ENCODE results near the gene OTUD3. TPM values are rescaled to one million over a fixed set of nuclear protein-coding genes. Genes with fewer than 3 reads are reported as not detected.

Gene OTUD3
- total and polyA plus RNA-seq, 9 of the 15 experiments (the other 6 are each of a cell fraction or from before 2014, with no cell fraction given), result 2.0 to 16.6 (median 11.0) TPM

DNA sequence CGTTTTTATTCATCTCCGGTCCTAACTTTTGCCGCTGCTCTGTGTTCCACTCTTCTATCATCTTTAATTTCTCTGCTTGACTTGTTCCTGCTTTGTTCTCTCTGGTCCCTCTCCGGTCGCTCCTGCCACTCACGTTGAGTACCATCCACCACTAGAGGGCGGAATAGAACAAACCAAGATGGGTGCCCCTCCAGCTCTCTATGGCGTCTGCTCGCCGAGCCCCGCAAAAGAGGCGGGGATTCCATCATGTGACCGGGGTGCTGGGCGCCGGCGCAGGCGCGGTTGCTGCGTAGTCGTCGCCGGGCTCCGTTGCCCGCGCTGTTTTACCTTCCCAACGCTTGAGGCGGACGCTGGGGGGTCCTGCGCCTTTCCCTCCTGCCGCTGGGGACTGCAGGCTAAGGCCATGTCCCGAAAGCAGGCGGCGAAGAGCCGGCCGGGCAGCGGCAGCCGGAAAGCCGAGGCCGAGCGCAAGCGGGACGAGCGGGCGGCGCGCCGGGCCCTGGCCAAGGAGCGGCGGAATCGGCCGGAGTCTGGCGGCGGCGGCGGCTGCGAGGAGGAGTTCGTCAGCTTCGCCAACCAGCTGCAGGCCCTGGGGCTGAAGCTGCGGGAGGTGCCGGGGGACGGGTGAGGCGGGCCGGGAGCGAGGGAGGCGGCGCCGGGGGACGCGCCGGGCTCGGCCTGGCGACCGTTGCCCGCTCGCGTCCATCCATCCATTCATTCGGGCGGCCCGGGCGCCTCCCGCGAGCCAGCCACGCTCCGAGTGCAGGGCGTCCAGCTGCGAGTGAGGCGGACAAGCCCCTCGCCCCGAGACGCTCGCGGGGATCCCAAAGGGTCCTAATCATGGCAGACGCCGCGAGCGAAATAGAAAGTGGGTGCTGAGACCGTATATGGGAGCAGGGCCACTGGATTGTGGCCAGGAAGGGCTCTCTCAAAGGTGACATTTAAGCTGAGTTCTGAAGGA is at the start of gene OTUD3 (continued):
- TF ChIP-seq, protein P1, sequence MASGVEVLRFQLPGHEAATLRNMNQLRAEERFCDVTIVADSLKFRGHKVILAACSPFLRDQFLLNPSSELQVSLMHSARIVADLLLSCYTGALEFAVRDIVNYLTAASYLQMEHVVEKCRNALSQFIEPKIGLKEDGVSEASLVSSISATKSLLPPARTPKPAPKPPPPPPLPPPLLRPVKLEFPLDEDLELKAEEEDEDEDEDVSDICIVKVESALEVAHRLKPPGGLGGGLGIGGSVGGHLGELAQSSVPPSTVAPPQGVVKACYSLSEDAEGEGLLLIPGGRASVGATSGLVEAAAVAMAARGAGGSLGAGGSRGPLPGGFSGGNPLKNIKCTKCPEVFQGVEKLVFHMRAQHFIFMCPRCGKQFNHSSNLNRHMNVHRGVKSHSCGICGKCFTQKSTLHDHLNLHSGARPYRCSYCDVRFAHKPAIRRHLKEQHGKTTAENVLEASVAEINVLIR (CRISPR knock-in tag; IDR thresholded peaks at IDR 0.05), result no peak
- TF ChIP-seq YY1 (IDR thresholded peaks at IDR 0.05; ENCODE audit: borderline replicate concordance in 1 of 3, control insufficient read depth in 1 of 3, extremely low read depth in 1 of 3, insufficient read depth in 3 of 3, insufficient read length in 1 of 3, insufficient replicate concordance in 2 of 3, low read depth in 1 of 3, low read length in 2 of 3) (peak; percentile 58 to 94 (median 89)), SREBF1 (IDR thresholded peaks at IDR 0.05; ENCODE audit: borderline replicate concordance, low read depth, low read length) (0 out of 2 replicates have a peak, but pooled peaks have one; percentile 18), GABPB2 (CRISPR knock-in tag; conservative IDR thresholded peaks at IDR 0.05) (no peak), ZFX (CRISPR knock-in tag; IDR thresholded peaks at IDR 0.05) (peak; percentile 89), TBP (optimal IDR thresholded peaks at IDR 0.05; ENCODE audit: low read depth, low read length) (peak; percentile 86), PTBP1 (IDR thresholded peaks at IDR 0.05; ENCODE audit: low read depth, low read length) (no peak), RFX5 (IDR thresholded peaks at IDR 0.05; ENCODE audit: low read depth, low read length) (no peak), PURB (CRISPR knock-in tag; IDR thresholded peaks at IDR 0.05; ENCODE audit: low read depth) (no peak), ZNF224 (CRISPR knock-in tag; IDR thresholded peaks at IDR 0.05) (no peak), HDGF (IDR thresholded peaks at IDR 0.05) (no peak), PRPF4 (IDR thresholded peaks at IDR 0.05; ENCODE audit: insufficient read depth, low read depth, low read length, poor library complexity, severe bottlenecking) (no peak), SRSF1 (IDR thresholded peaks at IDR 0.05; ENCODE audit: low read depth, low read length) (no peak), RBM17 (IDR thresholded peaks at IDR 0.05; ENCODE audit: borderline replicate concordance, low read depth, low read length) (no peak), MAFG (tag; conservative IDR thresholded peaks at IDR 0.05) (no peak), PPARD (CRISPR knock-in tag; IDR thresholded peaks at IDR 0.05) (no peak)
- TF ChIP-seq, protein P2, sequence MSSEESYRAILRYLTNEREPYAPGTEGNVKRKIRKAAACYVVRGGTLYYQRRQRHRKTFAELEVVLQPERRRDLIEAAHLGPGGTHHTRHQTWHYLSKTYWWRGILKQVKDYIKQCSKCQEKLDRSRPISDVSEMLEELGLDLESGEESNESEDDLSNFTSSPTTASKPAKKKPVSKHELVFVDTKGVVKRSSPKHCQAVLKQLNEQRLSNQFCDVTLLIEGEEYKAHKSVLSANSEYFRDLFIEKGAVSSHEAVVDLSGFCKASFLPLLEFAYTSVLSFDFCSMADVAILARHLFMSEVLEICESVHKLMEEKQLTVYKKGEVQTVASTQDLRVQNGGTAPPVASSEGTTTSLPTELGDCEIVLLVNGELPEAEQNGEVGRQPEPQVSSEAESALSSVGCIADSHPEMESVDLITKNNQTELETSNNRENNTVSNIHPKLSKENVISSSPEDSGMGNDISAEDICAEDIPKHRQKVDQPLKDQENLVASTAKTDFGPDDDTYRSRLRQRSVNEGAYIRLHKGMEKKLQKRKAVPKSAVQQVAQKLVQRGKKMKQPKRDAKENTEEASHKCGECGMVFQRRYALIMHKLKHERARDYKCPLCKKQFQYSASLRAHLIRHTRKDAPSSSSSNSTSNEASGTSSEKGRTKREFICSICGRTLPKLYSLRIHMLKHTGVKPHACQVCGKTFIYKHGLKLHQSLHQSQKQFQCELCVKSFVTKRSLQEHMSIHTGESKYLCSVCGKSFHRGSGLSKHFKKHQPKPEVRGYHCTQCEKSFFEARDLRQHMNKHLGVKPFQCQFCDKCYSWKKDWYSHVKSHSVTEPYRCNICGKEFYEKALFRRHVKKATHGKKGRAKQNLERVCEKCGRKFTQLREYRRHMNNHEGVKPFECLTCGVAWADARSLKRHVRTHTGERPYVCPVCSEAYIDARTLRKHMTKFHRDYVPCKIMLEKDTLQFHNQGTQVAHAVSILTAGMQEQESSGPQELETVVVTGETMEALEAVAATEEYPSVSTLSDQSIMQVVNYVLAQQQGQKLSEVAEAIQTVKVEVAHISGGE (CRISPR knock-in tag; IDR thresholded peaks at IDR 0.05), result no peak
- TF ChIP-seq, protein P3, sequence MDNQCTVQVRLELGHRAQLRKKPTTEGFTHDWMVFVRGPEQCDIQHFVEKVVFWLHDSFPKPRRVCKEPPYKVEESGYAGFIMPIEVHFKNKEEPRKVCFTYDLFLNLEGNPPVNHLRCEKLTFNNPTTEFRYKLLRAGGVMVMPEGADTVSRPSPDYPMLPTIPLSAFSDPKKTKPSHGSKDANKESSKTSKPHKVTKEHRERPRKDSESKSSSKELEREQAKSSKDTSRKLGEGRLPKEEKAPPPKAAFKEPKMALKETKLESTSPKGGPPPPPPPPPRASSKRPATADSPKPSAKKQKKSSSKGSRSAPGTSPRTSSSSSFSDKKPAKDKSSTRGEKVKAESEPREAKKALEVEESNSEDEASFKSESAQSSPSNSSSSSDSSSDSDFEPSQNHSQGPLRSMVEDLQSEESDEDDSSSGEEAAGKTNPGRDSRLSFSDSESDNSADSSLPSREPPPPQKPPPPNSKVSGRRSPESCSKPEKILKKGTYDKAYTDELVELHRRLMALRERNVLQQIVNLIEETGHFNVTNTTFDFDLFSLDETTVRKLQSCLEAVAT (IDR thresholded peaks at IDR 0.05), result no peak
- TF ChIP-seq, protein P4, sequence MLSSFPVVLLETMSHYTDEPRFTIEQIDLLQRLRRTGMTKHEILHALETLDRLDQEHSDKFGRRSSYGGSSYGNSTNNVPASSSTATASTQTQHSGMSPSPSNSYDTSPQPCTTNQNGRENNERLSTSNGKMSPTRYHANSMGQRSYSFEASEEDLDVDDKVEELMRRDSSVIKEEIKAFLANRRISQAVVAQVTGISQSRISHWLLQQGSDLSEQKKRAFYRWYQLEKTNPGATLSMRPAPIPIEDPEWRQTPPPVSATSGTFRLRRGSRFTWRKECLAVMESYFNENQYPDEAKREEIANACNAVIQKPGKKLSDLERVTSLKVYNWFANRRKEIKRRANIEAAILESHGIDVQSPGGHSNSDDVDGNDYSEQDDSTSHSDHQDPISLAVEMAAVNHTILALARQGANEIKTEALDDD (IDR thresholded peaks at IDR 0.05), result no peak
